NCI-H82 treated with DMSO at 0.1 percent for 48 hours (cell line): ENCODE data around the gene FAM111B.
"Not testable (repeated sequence)": the region's sequence is repeated elsewhere in the genome, so short reads cannot be mapped to it uniquely, and the experiment has no call there.

Source experiments
- DNase-seq: peaks from one replicate; lab custom pipeline; 2025; ENCODE audit not compliant: unreplicated experiment; lab: John Stamatoyannopoulos, UW

Gene FAM111B, protein sequence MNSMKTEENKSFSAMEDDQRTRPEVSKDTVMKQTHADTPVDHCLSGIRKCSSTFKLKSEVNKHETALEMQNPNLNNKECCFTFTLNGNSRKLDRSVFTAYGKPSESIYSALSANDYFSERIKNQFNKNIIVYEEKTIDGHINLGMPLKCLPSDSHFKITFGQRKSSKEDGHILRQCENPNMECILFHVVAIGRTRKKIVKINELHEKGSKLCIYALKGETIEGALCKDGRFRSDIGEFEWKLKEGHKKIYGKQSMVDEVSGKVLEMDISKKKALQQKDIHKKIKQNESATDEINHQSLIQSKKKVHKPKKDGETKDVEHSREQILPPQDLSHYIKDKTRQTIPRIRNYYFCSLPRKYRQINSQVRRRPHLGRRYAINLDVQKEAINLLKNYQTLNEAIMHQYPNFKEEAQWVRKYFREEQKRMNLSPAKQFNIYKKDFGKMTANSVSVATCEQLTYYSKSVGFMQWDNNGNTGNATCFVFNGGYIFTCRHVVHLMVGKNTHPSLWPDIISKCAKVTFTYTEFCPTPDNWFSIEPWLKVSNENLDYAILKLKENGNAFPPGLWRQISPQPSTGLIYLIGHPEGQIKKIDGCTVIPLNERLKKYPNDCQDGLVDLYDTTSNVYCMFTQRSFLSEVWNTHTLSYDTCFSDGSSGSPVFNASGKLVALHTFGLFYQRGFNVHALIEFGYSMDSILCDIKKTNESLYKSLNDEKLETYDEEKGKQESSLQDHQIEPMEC

DNA sequence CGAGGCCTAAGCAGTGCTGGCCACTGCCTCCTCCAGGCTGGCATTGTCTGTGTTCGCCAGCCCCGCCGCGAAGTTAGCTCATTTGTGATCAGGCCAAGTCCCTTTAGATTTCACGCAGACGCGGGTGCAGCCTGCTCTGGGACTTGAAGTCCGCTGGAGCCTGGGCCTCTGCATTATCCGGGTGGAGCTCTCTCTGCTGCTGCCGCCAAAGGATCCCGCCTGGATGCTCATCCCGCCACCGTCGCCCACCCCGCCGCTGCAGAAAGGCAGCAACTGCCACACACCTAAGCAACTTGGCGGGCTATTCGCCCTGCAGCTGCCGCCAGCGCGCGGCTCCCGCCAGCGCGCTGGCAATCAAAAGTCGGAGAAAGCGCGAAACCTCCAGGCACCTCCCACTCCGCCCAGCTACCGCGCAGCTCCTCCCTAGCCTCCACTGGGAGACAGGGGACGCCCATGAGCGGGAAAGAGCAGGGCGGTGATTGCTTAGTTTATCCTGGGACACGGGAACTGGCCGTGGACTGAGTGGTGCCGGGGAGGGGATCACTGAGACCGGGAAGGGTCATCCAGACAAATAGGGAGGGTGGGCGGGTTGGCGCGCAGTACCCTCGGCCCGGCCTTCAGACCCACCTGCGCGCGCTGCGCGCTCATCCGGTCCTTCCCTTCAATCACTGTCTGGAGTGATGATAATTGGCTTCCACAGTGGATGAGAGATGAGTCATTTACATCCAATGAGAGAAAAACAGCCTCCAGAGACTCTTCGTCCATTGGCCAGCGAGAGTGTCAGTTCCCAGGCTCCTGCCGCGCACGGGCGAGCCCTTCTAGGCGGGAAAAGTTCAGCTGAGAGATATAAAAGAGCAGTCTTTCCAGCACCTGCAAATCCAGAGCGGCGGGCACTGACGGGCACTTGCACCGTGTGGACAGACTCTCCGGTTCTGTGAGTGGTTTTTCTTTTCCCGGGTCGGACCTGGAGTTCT, at the start of gene FAM111B:
FAM111B (plus strand) TSS at position 875 of the 974 bp plus-strand sequence. CDS start 2,389 bp downstream, outside the sequence.
- peak; percentile 64 for DNase-seq

DNA sequence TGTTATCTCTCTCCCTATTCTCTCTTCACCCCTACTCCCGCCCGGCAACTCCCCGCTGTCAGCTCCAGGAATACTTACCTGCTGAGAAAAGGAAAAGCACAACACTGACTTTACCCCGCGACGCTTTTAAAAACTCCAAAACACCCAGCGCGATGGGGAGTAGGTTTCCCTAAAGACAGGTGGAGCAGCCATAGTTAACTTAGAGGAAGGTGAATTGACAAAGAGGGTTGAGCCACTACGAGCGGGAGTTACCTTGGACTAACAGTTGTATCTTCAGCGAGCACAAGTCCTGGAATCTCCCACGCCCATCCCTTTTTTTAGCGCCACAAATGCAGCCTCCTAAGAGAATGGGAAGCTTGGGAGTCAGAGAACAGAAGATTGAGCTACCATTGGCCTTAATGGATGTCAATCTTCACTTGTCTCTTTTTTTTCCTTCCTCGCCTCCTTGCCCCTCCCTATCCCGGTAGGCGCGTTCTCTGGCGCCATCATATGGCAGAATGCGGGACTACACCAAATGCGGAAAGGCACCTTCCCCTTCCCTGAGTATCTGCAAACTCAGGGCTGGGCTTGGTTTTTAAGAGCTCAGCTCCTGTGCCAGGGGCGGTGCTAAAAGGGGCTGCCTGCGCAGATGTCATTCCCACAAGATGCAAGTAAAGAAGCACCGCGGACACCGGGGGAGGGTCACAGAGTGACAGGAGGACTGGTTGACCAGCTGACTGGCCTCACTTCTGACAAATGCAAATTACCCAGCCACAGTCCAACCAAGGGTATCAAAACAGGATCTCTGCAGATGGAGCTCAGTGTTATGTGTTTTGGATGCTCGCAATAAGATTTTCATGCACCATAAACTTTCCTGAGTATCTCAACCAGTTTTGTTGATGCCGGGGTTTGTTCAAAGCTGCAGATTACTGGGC, 48.7 kb upstream of the FAM111B start:
- DNase-seq, result peak; percentile 35

DNA sequence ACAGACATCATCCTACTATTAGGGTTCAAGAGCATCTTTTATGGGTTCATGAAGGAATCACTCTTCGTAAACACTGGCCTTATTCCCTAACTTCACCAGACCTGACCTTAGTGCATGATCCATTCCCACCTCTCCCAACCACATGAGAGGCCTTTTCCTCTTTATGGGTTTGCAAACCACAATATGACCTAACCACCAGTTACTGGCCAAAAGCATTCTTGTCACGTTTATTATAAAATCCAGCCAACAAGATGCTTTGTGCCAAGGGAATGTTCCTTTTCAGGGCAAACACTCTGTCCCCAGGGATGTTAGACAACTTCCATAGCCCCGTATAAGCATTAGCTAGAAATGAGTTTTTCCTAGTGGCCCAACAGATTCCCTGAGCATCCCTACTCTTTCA, 46.9 kb upstream of the FAM111B start:
- DNase-seq, result not testable (repeated sequence)

DNA sequence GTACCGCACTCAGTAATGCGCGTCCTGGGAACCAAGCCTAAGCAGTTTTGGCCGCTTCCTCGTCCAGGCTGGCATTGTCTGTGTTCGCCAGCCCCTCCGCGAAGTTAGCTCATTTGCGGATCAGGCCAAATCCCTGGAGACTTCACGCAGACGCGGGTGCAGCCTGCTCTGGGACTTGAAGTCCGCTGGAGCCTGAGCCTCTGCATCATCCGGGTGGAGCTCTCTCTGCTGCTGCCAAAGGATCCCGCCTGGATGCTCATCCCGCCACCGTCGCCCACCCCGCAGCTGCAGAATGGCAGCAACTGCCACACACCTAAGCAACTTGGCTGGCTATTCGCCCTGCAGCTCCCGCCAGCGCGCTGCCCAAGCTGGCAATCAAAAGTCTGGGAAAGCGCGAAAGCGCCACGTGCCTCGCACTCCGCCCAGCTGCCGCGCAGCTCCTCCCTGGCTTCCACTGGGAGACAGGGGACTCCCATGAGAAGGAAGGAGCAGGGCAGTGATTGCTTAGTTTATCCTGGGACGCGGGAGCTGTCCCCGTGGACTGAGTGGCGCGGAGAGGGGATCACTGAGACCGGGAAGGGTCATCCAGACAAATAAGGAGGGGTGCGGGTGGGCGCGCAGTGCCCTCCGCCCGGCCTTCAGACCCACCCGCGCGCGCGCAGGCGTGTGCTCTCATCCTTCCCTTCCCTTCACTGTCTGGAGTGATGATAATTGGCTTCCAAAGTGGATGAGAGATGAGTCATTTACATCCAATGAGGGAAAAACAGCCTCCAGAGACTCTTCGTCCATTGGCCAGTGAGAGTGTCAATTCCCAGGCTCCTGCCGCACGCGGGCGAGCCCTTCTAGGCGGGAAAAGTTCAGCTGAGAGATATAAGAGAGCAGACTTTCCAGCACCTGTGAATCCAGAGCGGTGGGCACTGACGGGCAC, 44.2 kb upstream of the FAM111B start:
- DNase-seq, result no peak

DNA sequence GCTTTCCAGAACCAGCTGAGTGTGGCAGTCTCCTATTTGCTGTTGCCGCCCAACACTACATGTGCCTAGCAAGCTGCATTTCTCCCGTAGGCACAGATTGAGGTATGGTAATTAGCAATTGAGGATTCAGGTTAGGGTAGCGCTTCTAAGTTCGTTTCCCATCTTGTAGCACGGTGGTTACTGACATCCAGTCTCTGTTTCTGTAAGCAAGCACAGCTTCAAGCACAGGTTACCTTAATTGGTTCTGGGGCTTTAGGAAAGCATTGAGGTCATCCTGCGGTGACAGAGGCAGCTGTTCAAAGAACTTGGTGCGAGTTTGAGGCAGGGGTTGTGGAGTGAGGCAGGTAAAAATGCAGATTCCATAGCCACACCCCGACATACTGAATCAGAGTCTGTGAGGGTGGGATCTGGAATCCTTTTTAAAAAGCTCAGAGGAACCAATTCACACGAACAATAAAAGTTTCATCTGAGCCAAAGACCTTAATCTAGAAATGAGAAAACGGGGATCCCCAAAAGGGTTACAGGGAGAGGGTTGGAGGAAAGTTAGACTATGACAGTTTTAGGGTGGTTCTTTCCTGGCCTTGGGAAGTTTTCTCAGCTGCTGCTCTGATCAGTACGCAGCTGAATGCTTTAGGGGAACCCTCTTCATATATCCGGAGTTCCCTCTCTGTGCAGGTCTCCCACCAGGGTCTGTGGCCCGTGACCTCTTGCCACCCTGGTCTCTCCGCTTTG, 42.9 kb upstream of the FAM111B start:
- not testable (repeated sequence) for DNase-seq

DNA sequence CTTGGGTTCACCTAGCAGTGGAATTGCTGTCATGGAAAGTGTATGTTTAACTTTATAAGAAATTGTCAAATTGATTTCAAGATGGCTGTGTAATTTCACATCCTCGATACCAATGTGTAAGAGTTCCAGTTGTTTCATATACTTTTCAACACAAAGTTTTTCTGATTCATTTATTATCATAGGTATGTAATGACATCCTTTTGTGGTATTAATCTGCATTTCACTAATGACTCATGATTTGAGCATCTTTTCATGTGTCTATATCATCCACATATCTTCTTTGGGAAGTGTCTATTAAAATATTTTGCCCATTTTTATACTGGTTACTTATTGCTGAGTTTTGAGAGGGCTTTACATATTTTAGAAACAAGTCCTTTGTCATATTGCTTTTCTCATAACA, 38.0 kb upstream of the FAM111B start:
- no peak for DNase-seq

DNA sequence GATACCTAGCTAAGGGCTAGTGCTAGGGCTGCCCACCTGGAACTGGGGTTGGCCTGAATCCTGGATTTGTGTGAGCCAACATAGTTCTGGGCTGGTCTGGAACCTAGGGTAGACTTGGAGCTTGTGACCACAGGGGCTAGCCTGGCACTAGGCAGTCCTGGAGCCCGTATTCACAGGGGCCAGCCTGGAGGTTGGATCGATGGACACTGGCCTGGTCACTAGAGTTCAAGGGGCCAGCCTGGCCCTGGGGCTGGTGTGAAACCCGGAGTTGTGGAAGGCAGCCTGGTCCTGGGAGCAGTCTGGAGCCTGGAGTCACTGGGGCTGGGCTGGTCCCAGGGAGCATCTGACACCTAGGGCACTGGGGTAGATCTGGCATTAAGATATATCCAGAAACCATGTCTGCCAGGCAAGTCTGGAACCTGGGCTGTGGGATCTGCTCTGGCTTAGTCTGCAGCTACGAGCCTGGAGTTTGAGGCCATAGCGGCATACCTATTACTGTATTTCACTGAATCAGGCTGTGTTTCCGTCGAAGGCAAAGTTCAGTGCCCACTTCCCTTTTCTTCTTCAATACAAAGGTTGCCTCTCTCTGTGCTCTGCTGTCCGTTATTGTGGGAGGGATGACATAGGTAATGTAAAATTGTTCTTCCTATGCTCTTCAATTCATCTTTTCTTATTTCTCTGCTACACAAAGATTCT, 30.0 kb upstream of the FAM111B start:
- DNase-seq, result no peak

DNA sequence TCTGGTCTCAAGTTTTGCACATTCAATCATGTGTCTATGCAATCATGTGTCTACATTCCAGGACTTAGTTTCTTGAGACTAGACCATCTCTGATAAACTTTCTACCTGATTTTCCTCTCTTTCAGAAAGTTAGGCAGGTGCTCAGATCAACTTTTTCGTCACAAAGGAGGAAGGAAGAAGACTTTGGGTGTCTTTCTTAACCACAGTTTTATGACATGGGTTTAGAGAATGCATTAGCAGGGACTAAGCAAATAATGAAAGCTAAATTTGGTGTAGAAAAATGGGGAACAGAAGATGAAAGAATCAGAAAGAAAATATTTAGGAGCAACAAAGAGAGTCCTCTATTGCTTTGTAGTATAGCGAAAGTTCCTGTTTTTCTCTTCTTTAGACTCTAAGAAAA, 28.6 kb upstream of the FAM111B start:
- no peak for DNase-seq

DNA sequence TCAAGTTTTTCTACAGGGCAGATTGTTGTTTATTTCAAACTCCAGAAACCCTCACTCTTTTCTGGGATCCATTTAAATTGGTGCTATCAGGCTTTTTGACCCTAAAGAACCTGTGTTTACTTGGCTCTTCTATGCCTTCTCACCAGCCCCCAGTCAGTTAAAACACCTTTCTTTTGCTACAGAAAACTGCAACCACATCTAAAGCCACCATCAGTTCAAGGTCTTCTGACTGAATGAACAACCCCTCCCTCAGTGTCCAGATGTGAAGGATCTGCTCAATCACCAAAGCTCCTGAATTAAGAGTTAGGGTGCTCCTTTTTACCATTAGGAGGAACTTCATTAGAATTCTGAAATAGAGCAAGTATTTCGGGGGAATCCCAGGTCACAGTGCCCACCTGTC, 28.0 kb upstream of the FAM111B start:
- no peak for DNase-seq

DNA sequence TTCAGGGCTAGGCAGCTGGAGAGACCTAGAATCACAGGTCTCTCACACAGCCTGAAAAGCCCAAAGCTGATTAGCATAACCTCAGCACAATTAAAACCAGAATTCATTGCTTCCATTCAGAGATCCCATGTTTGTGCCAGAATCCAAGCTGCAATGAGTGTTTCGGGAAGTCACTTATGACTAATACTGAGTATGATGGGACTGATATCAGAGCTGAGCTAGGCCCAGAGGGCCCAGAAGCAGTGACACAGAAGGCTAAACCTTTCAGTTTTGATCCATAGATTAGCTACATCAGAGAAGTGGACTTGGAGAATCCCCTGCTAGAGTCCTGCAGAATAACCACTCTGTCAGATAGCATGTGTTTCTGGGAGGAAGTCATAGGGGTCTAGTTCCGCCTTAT, 26.6 kb upstream of the FAM111B start:
- not testable (repeated sequence) for DNase-seq

DNA sequence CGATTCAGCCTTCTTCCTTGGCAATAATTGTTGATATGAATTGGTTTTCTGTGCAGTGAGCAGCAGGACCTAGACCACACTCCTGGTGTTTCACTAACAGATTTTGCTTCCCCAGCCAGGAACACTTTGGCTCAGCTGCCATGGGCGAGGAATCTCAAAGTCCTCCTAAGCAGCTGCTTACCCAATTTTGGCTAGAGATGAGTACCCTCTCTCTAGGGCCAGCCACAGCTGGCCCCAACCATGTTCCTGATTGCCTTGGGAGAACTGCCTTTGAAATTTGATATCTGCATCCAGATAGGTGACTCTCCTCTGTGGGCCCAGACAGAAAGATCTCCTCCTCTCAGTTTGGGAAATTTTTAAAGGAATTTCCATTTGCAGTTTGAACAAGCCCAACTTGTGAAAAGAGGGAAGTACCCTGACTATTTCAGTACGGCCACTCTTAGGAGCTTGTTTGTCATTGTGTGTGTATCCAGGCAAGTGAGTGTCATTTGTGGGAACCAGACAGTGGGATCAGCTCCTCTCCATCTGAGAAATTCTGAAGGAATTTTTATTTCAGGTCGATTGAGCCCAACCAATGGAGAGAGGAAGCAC, 25.5 kb upstream of the FAM111B start:
- DNase-seq, result not testable (repeated sequence)

DNA sequence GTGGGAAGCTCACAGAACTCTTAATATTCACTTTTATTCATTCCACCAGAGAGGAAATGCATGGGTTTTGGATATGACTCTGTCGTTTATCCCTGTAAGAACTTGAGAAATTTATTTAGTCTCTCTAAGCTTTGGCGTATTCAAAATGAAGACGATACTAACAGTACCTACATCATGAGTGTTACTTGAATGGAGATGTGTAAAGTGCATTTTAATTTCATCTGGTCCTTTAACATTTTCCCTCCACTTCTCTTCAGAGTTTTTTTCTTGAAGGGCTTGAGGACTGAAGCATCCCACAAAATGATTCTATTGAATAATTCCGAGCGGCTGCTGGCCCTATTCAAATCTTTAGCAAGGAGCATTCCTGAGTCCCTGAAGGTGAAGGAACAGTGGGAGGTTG, 21.0 kb upstream of the FAM111B start, which contains the start of gene GLYATL1B:
GLYATL1B (plus strand) TSS at position 301 of the 400 bp plus-strand sequence; CDS start at position 301, 0 bp downstream.
- not testable (repeated sequence) for DNase-seq

DNA sequence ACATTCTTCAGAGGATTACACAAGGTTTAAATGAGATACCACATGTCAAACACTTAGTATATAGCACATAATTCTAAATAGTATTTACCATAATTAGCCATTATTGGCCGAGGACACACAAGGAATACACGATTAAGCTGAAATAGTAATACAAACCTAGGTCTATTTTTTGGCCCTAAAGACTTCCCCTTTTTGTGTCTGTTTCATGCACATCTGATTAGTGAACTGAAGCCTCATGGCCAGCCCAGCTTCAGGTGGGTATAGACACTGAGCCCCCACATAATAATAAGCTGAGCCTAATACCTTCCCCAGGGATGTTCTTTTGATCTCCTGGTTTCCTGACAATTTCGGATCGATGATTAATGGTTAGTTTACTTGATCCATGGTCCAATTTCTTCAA, 18.9 kb upstream of the FAM111B start:
- no peak for DNase-seq

DNA sequence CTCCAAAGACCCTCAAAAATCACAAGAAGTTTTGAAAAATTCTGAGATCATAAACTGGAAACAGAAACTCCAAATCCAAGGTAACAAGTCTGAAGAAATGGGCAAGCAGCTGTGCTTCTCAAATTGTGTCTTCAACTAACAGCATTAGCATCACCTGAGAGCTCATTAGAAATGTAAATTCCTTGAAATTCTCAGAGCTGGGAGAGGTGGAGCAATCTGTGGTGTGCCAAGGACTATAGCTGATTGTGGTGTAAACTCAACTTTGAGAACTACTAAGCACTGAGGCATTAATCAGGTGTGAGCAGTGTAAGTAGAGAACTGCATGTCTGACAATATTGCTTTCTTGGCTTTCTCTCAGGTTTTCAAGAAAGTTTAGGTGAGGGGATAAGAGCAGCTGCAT, 13.5 kb upstream of the FAM111B start:
- DNase-seq, result not testable (repeated sequence)

DNA sequence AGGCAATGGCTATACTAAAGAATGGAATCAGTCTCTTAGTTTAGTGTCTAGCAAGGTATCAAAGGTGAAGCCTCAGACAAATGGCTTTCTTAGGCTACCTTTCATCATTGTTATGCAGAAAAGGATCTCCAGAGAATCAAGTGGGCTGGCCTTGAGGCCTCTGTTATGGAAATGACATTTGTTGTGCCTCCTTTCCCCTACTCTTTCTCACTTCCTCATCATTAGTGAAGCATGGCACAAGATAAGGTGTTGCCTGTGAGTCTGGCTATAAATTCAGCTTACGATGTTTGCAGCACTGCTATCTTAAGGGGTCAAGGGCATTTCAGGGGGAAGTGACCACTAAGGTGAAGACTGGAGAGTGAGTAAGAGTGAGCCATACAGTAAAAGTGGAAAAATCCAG, 11.8 kb upstream of the FAM111B start:
- DNase-seq, result not testable (repeated sequence)

DNA sequence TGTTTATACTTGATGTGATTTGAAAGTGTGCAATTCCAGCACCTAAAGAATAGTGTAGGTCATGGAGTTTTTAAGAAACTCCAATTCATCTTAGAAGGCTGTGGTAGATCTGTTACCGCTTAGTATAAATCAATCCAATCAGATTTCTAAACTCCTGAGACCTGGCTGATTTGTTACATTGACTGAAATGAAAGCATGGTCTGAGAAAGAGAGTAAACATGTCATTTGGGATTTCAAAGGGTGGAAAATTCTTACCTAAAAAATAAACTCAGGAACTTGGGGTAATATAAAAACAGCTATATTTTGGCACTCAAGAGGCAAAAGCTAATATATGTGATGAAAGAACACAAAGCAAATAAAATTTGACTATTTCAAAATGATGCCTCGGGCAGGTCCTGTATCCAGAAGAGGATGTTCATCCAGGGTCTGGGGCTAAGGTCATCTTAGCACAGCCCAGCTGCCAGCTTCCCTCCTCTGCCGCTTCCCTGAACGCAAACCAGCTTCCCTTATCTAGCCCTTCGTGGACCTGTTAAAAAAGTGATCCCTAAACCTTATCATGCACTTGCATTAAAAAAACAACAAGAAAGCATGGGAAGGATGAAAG, 11.0 kb upstream of the FAM111B start:
- DNase-seq, result not testable (repeated sequence)
